ENCODE measurements around the gene COPB2.

COPB2 gene

DNA sequence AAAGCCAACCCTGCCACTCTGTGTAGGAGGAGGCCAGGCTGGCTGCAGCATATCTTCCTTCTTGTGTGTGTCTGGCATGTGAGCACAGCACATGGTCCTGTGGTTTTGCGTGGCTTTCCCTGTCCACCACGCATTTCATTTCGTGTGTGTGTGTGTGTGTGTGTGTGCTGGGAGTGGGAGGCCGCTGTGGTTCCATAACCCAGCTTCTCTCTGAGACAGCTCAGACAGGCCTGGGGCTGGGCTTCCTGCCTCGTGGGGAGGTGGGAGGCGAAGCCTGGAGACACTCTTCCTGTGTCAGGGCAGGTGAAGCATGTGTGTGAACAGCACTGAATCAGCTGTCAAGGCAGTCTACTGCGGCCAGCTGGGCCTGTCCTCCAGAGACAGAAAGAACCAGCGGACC is 61.6 kb downstream of the COPB2 start:
- TF ChIP-seq, protein P1, sequence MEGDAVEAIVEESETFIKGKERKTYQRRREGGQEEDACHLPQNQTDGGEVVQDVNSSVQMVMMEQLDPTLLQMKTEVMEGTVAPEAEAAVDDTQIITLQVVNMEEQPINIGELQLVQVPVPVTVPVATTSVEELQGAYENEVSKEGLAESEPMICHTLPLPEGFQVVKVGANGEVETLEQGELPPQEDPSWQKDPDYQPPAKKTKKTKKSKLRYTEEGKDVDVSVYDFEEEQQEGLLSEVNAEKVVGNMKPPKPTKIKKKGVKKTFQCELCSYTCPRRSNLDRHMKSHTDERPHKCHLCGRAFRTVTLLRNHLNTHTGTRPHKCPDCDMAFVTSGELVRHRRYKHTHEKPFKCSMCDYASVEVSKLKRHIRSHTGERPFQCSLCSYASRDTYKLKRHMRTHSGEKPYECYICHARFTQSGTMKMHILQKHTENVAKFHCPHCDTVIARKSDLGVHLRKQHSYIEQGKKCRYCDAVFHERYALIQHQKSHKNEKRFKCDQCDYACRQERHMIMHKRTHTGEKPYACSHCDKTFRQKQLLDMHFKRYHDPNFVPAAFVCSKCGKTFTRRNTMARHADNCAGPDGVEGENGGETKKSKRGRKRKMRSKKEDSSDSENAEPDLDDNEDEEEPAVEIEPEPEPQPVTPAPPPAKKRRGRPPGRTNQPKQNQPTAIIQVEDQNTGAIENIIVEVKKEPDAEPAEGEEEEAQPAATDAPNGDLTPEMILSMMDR (IDR thresholded peaks at IDR 0.05; ENCODE audit: low read depth, low read length) = no peak
- no peak for DNase-seq (ENCODE audit: low read depth in 2 of 2)
- H3K4me3 ChIP-seq (replicated peaks in 1 of 2; ENCODE audit: low read depth in 2 of 2, low read length in 2 of 2) = no peak overlapping the region

DNA sequence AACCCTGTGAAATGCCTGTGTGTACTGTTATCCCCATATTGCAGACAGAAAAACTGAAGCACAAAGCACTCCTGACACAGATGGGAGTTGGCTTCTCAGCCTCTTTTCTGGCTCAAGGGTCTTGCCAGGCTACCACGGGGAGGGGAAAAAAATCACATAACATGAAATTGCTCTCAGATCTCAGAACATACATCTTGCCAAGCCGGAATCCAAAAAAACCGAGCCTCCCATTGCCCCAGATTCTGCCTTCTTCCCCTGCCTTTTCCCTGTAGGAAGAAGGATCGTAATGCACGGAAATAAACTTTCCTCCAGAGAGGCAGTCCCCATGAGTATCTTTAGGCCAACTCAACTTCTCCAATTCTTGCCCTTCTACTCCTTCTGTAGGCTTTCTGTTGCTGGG is 62.2 kb downstream of the COPB2 start:
- TF ChIP-seq, protein P1 (IDR thresholded peaks at IDR 0.05; ENCODE audit: low read depth, low read length) = no peak
- no peak overlapping the region for H3K4me3 ChIP-seq (replicated peaks in 1 of 2; ENCODE audit: low read depth in 2 of 2, low read length in 2 of 2)
- no peak for DNase-seq (ENCODE audit: low read depth in 2 of 2)

DNA sequence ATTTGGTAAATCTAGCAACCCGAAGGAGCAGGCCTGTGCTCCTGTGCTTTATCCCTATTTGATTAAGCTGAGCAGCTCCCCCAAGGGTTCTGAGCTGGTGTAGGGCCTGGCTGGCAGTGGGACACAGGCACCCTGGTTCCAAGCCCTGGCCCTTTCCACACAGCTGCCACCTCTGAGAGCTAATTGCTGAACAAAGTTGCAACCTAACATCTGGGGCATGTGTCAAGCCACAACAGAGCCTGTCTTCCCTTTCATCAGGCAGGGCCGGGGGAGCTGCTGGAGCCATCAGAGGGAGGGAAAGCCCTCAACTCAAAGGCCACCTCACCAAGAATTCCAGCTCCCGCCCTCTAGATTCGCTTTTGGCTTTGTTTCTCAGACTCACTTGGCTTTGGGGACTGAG is 62.7 kb downstream of the COPB2 start:
- no peak overlapping the region for H3K4me3 ChIP-seq (replicated peaks in 1 of 2; ENCODE audit: low read depth in 2 of 2, low read length in 2 of 2)
- TF ChIP-seq, protein P1 (IDR thresholded peaks at IDR 0.05; ENCODE audit: low read depth, low read length) = no peak
- no peak for DNase-seq (ENCODE audit: low read depth in 2 of 2)

DNA sequence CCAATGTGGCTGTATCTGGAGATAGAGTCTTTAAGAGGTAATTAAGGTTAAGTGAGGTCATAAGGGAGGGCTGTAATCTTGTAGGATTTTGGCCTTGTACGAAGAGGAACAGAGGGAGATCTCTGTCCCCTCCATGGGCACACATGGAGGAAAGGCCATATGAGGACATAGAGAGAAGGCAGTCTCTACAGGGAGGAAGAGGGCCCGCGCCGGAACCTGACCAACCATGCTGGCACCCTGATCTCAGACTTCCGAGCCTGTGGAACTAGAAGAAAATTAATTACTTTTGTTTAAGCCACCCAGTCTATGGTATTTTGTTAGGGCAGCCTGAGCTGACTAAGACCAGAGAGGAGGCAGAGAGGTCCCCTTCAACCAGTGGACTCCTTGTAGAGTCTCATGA is 63.3 kb downstream of the COPB2 start:
- TF ChIP-seq, protein P1 (IDR thresholded peaks at IDR 0.05; ENCODE audit: low read depth, low read length) = no peak
- DNase-seq (ENCODE audit: low read depth in 2 of 2) = no peak
- H3K4me3 ChIP-seq (replicated peaks in 1 of 2; ENCODE audit: low read depth in 2 of 2, low read length in 2 of 2) = no peak overlapping the region

DNA sequence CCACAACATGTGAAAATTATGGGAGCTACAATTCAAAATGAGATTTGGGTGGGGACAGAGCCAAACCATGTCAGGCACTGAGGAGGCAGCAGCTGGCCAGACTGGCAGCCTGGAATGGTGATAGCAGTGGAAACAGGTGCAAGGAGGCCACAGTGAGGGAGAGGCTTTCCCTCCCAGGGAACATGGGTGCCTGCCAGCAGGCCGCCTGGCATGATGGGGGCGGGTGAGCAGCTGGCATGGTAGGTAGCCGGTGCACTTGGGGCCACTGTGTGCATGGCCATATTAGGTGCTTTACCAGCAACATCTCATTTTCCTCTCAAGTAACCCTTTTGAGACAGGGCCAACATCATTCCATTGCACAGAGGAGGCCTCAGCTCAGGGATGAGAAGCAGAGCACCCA is 63.9 kb downstream of the COPB2 start:
- TF ChIP-seq, protein P1 (IDR thresholded peaks at IDR 0.05; ENCODE audit: low read depth, low read length) = no peak
- H3K4me3 ChIP-seq (replicated peaks in 1 of 2; ENCODE audit: low read depth in 2 of 2, low read length in 2 of 2) = no peak overlapping the region
- DNase-seq (ENCODE audit: low read depth in 2 of 2) = no peak

DNA sequence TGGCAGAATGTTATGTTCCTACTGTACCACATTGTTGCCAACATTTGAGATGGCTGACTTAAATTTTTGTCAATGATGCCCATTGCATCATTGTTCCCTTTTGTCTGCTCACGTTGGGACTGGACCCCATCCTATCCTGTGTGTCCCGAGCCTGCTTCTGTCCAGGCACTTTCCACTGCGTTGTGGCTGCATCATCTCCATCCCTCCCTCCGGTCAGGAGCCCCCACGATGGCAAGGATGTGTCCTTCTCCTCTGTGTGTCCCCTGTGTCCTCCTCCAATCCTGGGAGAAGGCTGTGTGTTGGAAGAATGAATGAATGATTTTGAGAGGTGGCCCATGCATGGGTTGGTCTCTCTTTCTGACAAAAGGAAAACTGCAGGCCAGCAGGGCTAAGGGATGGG is 65.0 kb downstream of the COPB2 start:
- no peak overlapping the region for H3K4me3 ChIP-seq (replicated peaks in 1 of 2; ENCODE audit: low read depth in 2 of 2, low read length in 2 of 2)
- no peak for DNase-seq (ENCODE audit: low read depth in 2 of 2)
- TF ChIP-seq, protein P1 (IDR thresholded peaks at IDR 0.05; ENCODE audit: low read depth, low read length) = no peak

DNA sequence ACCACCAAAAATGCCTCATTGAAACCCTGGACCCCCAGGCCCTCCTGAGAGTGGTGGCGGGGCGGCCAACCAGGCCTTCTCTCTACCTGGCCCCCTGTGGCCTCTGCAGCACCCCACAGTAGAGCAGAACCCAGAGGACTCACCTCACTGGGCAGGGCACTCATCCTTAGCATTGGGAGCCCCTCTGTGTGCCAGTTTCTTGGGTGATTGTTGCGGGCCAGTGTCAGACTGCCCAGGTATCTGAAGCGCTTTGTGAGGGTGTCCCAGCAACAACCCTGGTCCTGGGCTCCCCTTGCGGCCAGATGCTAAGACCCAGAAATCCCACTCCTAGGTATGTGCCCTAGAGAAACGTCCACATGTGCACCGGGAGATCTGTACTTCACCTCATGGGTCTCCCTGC is 66.3 kb downstream of the COPB2 start:
- no peak overlapping the region for H3K4me3 ChIP-seq (replicated peaks in 1 of 2; ENCODE audit: low read depth in 2 of 2, low read length in 2 of 2)
- DNase-seq (ENCODE audit: low read depth in 2 of 2) = no peak
- TF ChIP-seq, protein P1 (IDR thresholded peaks at IDR 0.05; ENCODE audit: low read depth, low read length) = no peak

All from cardiac fibroblast (primary cell).